ENCODE results near the gene SNRNP200.

SNRNP200 gene

GRCh38 chr2:96344011-96344410 lies 38.7 kb upstream of the SNRNP200 start:
- Histone ChIP-seq H3F3A (ENCODE audit: insufficient read depth, low read length) (no peaks in the 10 kb centered on the region), H3K9me3 (replicated peaks; ENCODE audit: insufficient read depth, low read length) (no peaks in the 10 kb centered on the region)

GRCh38 chr2:96342085-96342484 lies 36.7 kb upstream of the SNRNP200 start:
- TF ChIP-seq CTCF (IDR thresholded peaks at IDR 0.05; ENCODE audit: low read length) (no peak), EZH2phosphoT487 (IDR thresholded peaks at IDR 0.05; ENCODE audit: low read length) (no peak), EZH2 (optimal IDR thresholded peaks at IDR 0.05; ENCODE audit: low read depth, low read length) (no peak)
- Histone ChIP-seq H3K9me3 (replicated peaks; ENCODE audit: insufficient read depth, low read length) (no peaks in the 10 kb centered on the region), H3K36me3 (replicated peaks; ENCODE audit: insufficient read depth, low read length) (peaks cover 27% of the 10 kb centered on the region), H3K27me3 (replicated peaks; ENCODE audit: insufficient read depth, low read length) (no peaks in the 10 kb centered on the region), H3K9ac (ENCODE audit: low read length) (no peak overlapping the region), H3F3A (ENCODE audit: insufficient read depth, low read length) (no peaks in the 10 kb centered on the region), H3K4me3 (ENCODE audit: low read length) (no peak overlapping the region), H4K20me1 (ENCODE audit: insufficient read depth, low read length) (no peaks in the 10 kb centered on the region), H3K79me2 (ENCODE audit: low read length) (peaks cover 85% of the 10 kb centered on the region), H3K4me2 (ENCODE audit: low read depth, low read length) (no peak overlapping the region), H3K27ac (ENCODE audit: low read length) (no peak overlapping the region), H3K4me1 (ENCODE audit: low read length) (peaks cover 2% of the 10 kb centered on the region; the same call in 1 of the 2 replicates), H3K9me2 (replicated peaks; ENCODE audit: insufficient read depth, low read length) (no peaks in the 10 kb centered on the region), H2AFZ (ENCODE audit: low read length) (no peak overlapping the region)
- DNase-seq = no peak

More at GRCh38 chr2:96344011-96344410, 38.7 kb upstream of the SNRNP200 start:
- Histone ChIP-seq H3K79me2 (ENCODE audit: low read length) (peaks cover 66% of the 10 kb centered on the region), H3K9me2 (replicated peaks; ENCODE audit: insufficient read depth, low read length) (no peaks in the 10 kb centered on the region), H3K4me3 (ENCODE audit: low read length) (no peak overlapping the region), H2AFZ (ENCODE audit: low read length) (no peak overlapping the region), H3K4me1 (ENCODE audit: low read length) (no peaks in the 10 kb centered on the region), H4K20me1 (ENCODE audit: insufficient read depth, low read length) (no peaks in the 10 kb centered on the region), H3K4me2 (ENCODE audit: low read depth, low read length) (no peak overlapping the region), H3K9ac (ENCODE audit: low read length) (no peak overlapping the region), H3K36me3 (replicated peaks; ENCODE audit: insufficient read depth, low read length) (peaks cover 30% of the 10 kb centered on the region), H3K27me3 (replicated peaks; ENCODE audit: insufficient read depth, low read length) (no peaks in the 10 kb centered on the region), H3K27ac (ENCODE audit: low read length) (no peak overlapping the region)
- TF ChIP-seq EZH2phosphoT487 (IDR thresholded peaks at IDR 0.05; ENCODE audit: low read length) = no peak
- TF ChIP-seq EZH2 (optimal IDR thresholded peaks at IDR 0.05; ENCODE audit: low read depth, low read length) = no peak
- TF ChIP-seq CTCF (IDR thresholded peaks at IDR 0.05; ENCODE audit: low read length) = no peak
- DNase-seq = no peak

GRCh38 chr2:96341641-96342040 lies 36.3 kb upstream of the SNRNP200 start:
- H2AFZ ChIP-seq (ENCODE audit: low read length) = no peak overlapping the region
- H3K4me3 ChIP-seq (ENCODE audit: low read length) = no peak overlapping the region
- no peak overlapping the region for H3K27ac ChIP-seq (ENCODE audit: low read length)
- no peaks in the 10 kb centered on the region for H3K9me2 ChIP-seq (replicated peaks; ENCODE audit: insufficient read depth, low read length)
- DNase-seq = no peak
- H3F3A ChIP-seq (ENCODE audit: insufficient read depth, low read length) = no peaks in the 10 kb centered on the region
- H3K36me3 ChIP-seq (replicated peaks; ENCODE audit: insufficient read depth, low read length) = peaks cover 27% of the 10 kb centered on the region
- no peaks in the 10 kb centered on the region for H4K20me1 ChIP-seq (ENCODE audit: insufficient read depth, low read length)
- H3K4me1 ChIP-seq (ENCODE audit: low read length) = peaks cover 6% of the 10 kb centered on the region; the same call in 1 of the 2 replicates
- H3K27me3 ChIP-seq (replicated peaks; ENCODE audit: insufficient read depth, low read length) = no peaks in the 10 kb centered on the region
- no peak overlapping the region for H3K4me2 ChIP-seq (ENCODE audit: low read depth, low read length)
- peaks cover 90% of the 10 kb centered on the region for H3K79me2 ChIP-seq (ENCODE audit: low read length)
- H3K9me3 ChIP-seq (replicated peaks; ENCODE audit: insufficient read depth, low read length) = no peaks in the 10 kb centered on the region
- no peak overlapping the region for H3K9ac ChIP-seq (ENCODE audit: low read length)
- TF ChIP-seq EZH2 (optimal IDR thresholded peaks at IDR 0.05; ENCODE audit: low read depth, low read length) (no peak), CTCF (IDR thresholded peaks at IDR 0.05; ENCODE audit: low read length) (no peak), EZH2phosphoT487 (IDR thresholded peaks at IDR 0.05; ENCODE audit: low read length) (no peak)
